Measurements from ENCODE around the gene KNDC1. TPM values are rescaled to one million over a fixed set of nuclear protein-coding genes. Genes with fewer than 3 reads are reported as not detected.

The KNDC1 gene
- total RNA-seq, 2 donors from 2014 or later = 6.5 to 9.6 TPM

DNA sequence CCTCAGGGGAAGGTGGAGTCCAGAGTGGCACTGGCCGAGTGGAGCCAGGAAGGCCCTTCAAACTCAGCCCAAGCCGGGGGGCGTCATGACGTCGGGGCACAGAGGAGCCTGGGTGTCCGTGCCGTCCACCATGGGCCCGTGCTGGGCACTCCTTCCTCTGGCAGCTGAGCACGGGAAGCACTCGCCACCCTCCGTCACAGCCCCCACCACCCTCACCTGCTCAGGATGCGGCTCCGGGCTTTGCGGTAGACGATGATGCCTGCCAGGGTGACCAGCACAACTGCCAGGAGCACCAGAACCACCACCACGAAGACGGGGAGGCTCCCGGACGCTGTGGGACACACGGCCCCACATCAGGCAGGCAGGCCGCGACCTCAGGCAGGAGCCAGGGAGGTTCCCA lies 108.5 kb downstream of the KNDC1 start:
- H3K36me3 Mint-ChIP-seq (ENCODE audit: low read depth) = no peaks in the 10 kb centered on the region
- no peaks in the 10 kb centered on the region for H3K4me1 ChIP-seq (ENCODE audit: control insufficient read depth, insufficient read depth, low read length)
- H3K9ac ChIP-seq (ENCODE audit: extremely low read depth, low read length, poor library complexity, severe bottlenecking) = no peak overlapping the region
- no peak overlapping the region for H3K27ac ChIP-seq (ENCODE audit: low read depth, low read length)
- H3K4me3 Mint-ChIP-seq = no peak overlapping the region
- H3K9me3 ChIP-seq (ENCODE audit: control insufficient read depth, low read length) = no peaks in the 10 kb centered on the region
- H3K27me3 ChIP-seq (ENCODE audit: control insufficient read depth, insufficient read depth, low read length, poor library complexity, severe bottlenecking) = peaks cover 2% of the 10 kb centered on the region
- H3K9me3 Mint-ChIP-seq = no peaks in the 10 kb centered on the region
- H3K36me3 ChIP-seq (ENCODE audit: control insufficient read depth, insufficient read depth, low read length) = no peaks in the 10 kb centered on the region
- WGBS, 2 experiments (ENCODE audit: insufficient coverage in 1 of 2, insufficient read length in 1 of 2) = 94 to 95% methylated on average over 14 to 22 of the region's 22 CpGs
- no peak overlapping the region for H3K4me3 ChIP-seq (ENCODE audit: low read length)
- no peak for DNase-seq
- H3K4me1 Mint-ChIP-seq = no peaks in the 10 kb centered on the region
- H3K27ac Mint-ChIP-seq = no peak overlapping the region
- TF ChIP-seq, protein P1, sequence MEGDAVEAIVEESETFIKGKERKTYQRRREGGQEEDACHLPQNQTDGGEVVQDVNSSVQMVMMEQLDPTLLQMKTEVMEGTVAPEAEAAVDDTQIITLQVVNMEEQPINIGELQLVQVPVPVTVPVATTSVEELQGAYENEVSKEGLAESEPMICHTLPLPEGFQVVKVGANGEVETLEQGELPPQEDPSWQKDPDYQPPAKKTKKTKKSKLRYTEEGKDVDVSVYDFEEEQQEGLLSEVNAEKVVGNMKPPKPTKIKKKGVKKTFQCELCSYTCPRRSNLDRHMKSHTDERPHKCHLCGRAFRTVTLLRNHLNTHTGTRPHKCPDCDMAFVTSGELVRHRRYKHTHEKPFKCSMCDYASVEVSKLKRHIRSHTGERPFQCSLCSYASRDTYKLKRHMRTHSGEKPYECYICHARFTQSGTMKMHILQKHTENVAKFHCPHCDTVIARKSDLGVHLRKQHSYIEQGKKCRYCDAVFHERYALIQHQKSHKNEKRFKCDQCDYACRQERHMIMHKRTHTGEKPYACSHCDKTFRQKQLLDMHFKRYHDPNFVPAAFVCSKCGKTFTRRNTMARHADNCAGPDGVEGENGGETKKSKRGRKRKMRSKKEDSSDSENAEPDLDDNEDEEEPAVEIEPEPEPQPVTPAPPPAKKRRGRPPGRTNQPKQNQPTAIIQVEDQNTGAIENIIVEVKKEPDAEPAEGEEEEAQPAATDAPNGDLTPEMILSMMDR (conservative IDR thresholded peaks at IDR 0.05) = no peak
- H3K27me3 Mint-ChIP-seq (ENCODE audit: insufficient read depth) = peaks cover 11% of the 10 kb centered on the region

DNA sequence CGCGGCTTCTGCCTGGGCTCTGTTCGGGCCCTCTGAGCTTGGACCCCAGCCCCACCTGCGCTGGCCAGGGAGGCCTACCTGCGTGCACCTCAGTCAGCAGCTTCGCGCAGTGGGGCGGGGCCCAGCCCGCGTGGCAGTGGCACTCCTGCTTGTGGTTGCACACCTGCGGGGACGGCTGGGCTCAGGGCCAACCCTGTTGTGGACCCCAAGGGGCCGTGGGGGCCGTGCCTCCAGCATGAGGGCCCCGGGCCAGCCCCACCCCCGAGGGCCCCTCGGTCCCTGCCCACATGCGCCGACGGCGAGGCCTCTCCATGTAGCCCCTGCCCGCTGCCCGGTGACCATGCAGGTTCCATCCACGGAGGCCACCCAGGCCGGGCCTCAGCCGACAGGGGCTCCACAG lies 109.3 kb downstream of the KNDC1 start:
- 86 to 89% methylated on average over 20 to 26 of the region's 26 CpGs for WGBS, 2 experiments (ENCODE audit: insufficient coverage in 1 of 2, insufficient read length in 1 of 2)
- H3K36me3 ChIP-seq (ENCODE audit: control insufficient read depth, insufficient read depth, low read length) = no peaks in the 10 kb centered on the region
- Mint-ChIP-seq H3K36me3 (ENCODE audit: low read depth) (no peaks in the 10 kb centered on the region), H3K27me3 (ENCODE audit: insufficient read depth) (peaks cover 3% of the 10 kb centered on the region), H3K27ac (no peak overlapping the region), H3K9me3 (no peaks in the 10 kb centered on the region), H3K4me1 (no peaks in the 10 kb centered on the region), H3K4me3 (no peak overlapping the region)
- H3K9me3 ChIP-seq (ENCODE audit: control insufficient read depth, low read length) = no peaks in the 10 kb centered on the region
- no peak for DNase-seq
- no peak overlapping the region for H3K9ac ChIP-seq (ENCODE audit: extremely low read depth, low read length, poor library complexity, severe bottlenecking)
- H3K27me3 ChIP-seq (ENCODE audit: control insufficient read depth, insufficient read depth, low read length, poor library complexity, severe bottlenecking) = no peaks in the 10 kb centered on the region
- TF ChIP-seq, protein P1 (conservative IDR thresholded peaks at IDR 0.05) = no peak
- no peak overlapping the region for H3K4me3 ChIP-seq (ENCODE audit: low read length)
- H3K27ac ChIP-seq (ENCODE audit: low read depth, low read length) = no peak overlapping the region
- no peaks in the 10 kb centered on the region for H3K4me1 ChIP-seq (ENCODE audit: control insufficient read depth, insufficient read depth, low read length)

DNA sequence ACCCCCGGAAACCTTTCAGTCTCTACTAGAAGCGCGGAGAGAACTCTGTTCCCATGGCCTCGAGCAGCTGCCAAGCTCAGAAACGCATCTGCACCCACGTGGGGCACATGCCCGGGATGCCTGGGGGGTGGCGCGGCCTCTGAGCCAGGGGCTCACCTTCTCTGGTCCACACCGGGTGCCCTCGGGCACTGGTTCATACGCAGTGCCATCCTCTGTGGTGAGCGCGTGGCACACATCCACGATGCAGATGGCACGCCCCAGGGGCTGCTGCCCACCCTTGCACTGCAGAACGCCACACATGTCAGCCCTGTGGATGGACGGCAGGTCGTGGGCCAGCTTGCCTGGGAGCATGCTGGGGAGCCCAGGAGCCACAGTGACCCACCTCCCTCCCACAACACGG lies 110.2 kb downstream of the KNDC1 start:
- Mint-ChIP-seq H3K27me3 (ENCODE audit: insufficient read depth) (no peaks in the 10 kb centered on the region), H3K4me3 (no peak overlapping the region), H3K4me1 (no peaks in the 10 kb centered on the region), H3K36me3 (ENCODE audit: low read depth) (no peaks in the 10 kb centered on the region), H3K9me3 (no peaks in the 10 kb centered on the region), H3K27ac (no peak overlapping the region)
- Histone ChIP-seq H3K36me3 (ENCODE audit: control insufficient read depth, insufficient read depth, low read length) (no peaks in the 10 kb centered on the region), H3K4me3 (ENCODE audit: low read length) (no peak overlapping the region), H3K27me3 (ENCODE audit: control insufficient read depth, insufficient read depth, low read length, poor library complexity, severe bottlenecking) (no peaks in the 10 kb centered on the region), H3K27ac (ENCODE audit: low read depth, low read length) (no peak overlapping the region), H3K4me1 (ENCODE audit: control insufficient read depth, insufficient read depth, low read length) (peaks cover 2% of the 10 kb centered on the region), H3K9ac (ENCODE audit: extremely low read depth, low read length, poor library complexity, severe bottlenecking) (no peak overlapping the region), H3K9me3 (ENCODE audit: control insufficient read depth, low read length) (no peaks in the 10 kb centered on the region)
- WGBS, 2 experiments (ENCODE audit: insufficient coverage in 1 of 2, insufficient read length in 1 of 2) = 88 to 90% methylated on average over 17 to 20 of the region's 20 CpGs
- DNase-seq = no peak
- TF ChIP-seq, protein P1 (conservative IDR thresholded peaks at IDR 0.05) = no peak
